GM12878 (cell line): Measurements from ENCODE around the gene ARHGAP26. TPM values are rescaled to one million over a fixed set of nuclear protein-coding genes. Genes with fewer than 3 reads are reported as not detected.

Experiments used
- ATAC-seq: fragments of 200-7000 bp; cut with Tn5 transposase; 3 replicates; pipeline ENCODE4 v1.9.1; 2020; ENCODE audit warnings: mild to moderate bottlenecking, moderate library complexity
- BruUV-seq: library from RNA; stranded (reverse); fragments of 400-500 nt; replicated peaks from 2 replicates; lab custom pipeline; 2021; lab: Mats Ljungman, UMichigan
- CTCF ChIA-PET: fragments of 300-600 bp; sonication (Branson Sonifier 250); formaldehyde crosslinking; extraction: SDS; loops from one replicate; lab custom pipeline; 2021; ENCODE audit warnings: inconsistent platforms; lab: Yijun Ruan, JAX
- POLR2A ChIA-PET: fragments of 350-600 bp; formaldehyde crosslinking; extraction: SDS; loops from one replicate; lab custom pipeline; 2021; ENCODE audit warnings: inconsistent platforms; lab: Charles Lee
- RAD21 ChIA-PET: fragments of 300-600 bp; sonication (Branson Sonifier 250); formaldehyde crosslinking; loops from one replicate; lab custom pipeline; 2023; ENCODE audit warnings: antibody characterized with exemption; ENCODE audit not compliant: unreplicated experiment; lab: Charles Lee
- SMC1A ChIA-PET: fragments of 300-600 bp; sonication (Branson Sonifier 250); formaldehyde crosslinking; loops from one replicate; lab custom pipeline; 2023; ENCODE audit not compliant: unreplicated experiment, uncharacterized antibody; lab: Charles Lee
- DNase-seq: peaks from one replicate; pipeline ENCODE4 v3.0.0-alpha.2; 2011; ENCODE audit warnings: low read depth, low spot score
- FAIRE-seq: peaks from 3 replicates; lab custom pipeline; 2011; peaks lifted over from hg19 to GRCh38; lab: Jason Lieb, UNC
- H2AFZ ChIP-seq: 2 replicates; pipeline ENCODE4 v1.6.0; 2011; ENCODE audit warnings: low read depth, low read length, control low read depth; ENCODE audit not compliant: control insufficient read depth
- H3K27ac ChIP-seq: 2 replicates; pipeline ENCODE4 v1.5.1; 2011; ENCODE audit warnings: control low read depth; ENCODE audit not compliant: control insufficient read depth, insufficient read depth
- H3K27me3 ChIP-seq, 2 experiments: replicated peaks in 1 of 2; 2 replicates each; pipeline versions ENCODE4 v1.6.0 to v1.6.1; 2011; ENCODE audit warnings: low read length in 1 of 2; ENCODE audit not compliant: control insufficient read depth in 2 of 2, insufficient read depth in 2 of 2
- H3K36me3 ChIP-seq, 2 experiments: 2 replicates each; pipeline ENCODE4 v1.5.1; 2011; ENCODE audit warnings: low read length in 1 of 2; ENCODE audit not compliant: control insufficient read depth in 2 of 2, insufficient read depth in 2 of 2
- H3K4me1 ChIP-seq: 2 replicates; pipeline ENCODE4 v1.6.1; 2011; ENCODE audit warnings: mild to moderate bottlenecking, low read length, moderate library complexity, mixed read lengths; ENCODE audit not compliant: control insufficient read depth, insufficient read depth
- H3K4me2 ChIP-seq: 2 replicates; pipeline ENCODE4 v1.6.0; 2011; ENCODE audit warnings: control low read depth; ENCODE audit not compliant: control insufficient read depth, insufficient read depth
- H3K4me3 ChIP-seq: fragments of 200-600 bp; sonication (generic); 2 replicates; pipeline ENCODE4 v1.5.1; 2016
- H3K79me2 ChIP-seq: 2 replicates; pipeline ENCODE4 v1.6.0; 2011; ENCODE audit warnings: low read length; ENCODE audit not compliant: control insufficient read depth, insufficient read depth
- H3K9ac ChIP-seq: 2 replicates; pipeline ENCODE4 v1.8.0; 2011; ENCODE audit warnings: low read length, control low read depth, mixed read lengths; ENCODE audit not compliant: control insufficient read depth, insufficient read depth
- H3K9me3 ChIP-seq: replicated peaks from 3 replicates; pipeline ENCODE4 v1.5.1; 2011; ENCODE audit warnings: mild to moderate bottlenecking, low read length; ENCODE audit not compliant: control insufficient read depth, insufficient read depth
- H4K20me1 ChIP-seq: 2 replicates; pipeline ENCODE4 v1.6.0; 2011; ENCODE audit not compliant: control insufficient read depth, insufficient read depth
- ATF7 ChIP-seq: fragments of 450-650 bp; IDR thresholded peaks from 2 replicates; pipeline ENCODE4 v1.6.1; 2016; ENCODE audit warnings: low read depth, mild to moderate bottlenecking
- FOXK2 ChIP-seq: fragments of 450-650 bp; IDR thresholded peaks from 2 replicates; pipeline ENCODE4 v1.6.1; 2017; ENCODE audit warnings: mild to moderate bottlenecking, moderate library complexity
- MYC ChIP-seq: IDR thresholded peaks from 2 replicates; pipeline ENCODE4 v1.6.1; 2011; ENCODE audit warnings: mild to moderate bottlenecking, low read length, moderate library complexity, inconsistent platforms; ENCODE audit not compliant: insufficient read depth, insufficient replicate concordance, insufficient read length, severe bottlenecking
- POLR2A ChIP-seq: IDR thresholded peaks from 2 replicates; pipeline ENCODE4 v1.6.1; 2011; ENCODE audit warnings: low read depth, mild to moderate bottlenecking, low read length
- SMARCA5 ChIP-seq: fragments of 450-650 bp; IDR thresholded peaks from 2 replicates; pipeline ENCODE4 v1.6.1; 2017; ENCODE audit warnings: mild to moderate bottlenecking
- SPI1 ChIP-seq: IDR thresholded peaks from 2 replicates; pipeline ENCODE4 v1.6.1; 2011; ENCODE audit warnings: low read depth, mild to moderate bottlenecking, low read length, moderate library complexity, borderline replicate concordance; ENCODE audit not compliant: insufficient read depth
- TARDBP ChIP-seq: IDR thresholded peaks from 2 replicates; pipeline ENCODE4 v1.6.1; 2016; ENCODE audit warnings: borderline replicate concordance
- TCF12 ChIP-seq: IDR thresholded peaks from 2 replicates; pipeline ENCODE4 v1.6.1; 2011; ENCODE audit warnings: low read depth, mild to moderate bottlenecking, low read length
- YY1 ChIP-seq: IDR thresholded peaks from 2 replicates; pipeline ENCODE4 v1.6.1; 2011; ENCODE audit warnings: low read depth, mild to moderate bottlenecking, low read length
- ZNF274 ChIP-seq: IDR thresholded peaks from one replicate; pipeline ENCODE4 v1.8.0; 2011; ENCODE audit not compliant: insufficient read length, insufficient read depth
- WGBS: methylation state at CpG from one replicate; pipeline ENCODE4 v1.1.6; 2016; ENCODE audit warnings: low lambda C conversion rate; ENCODE audit not compliant: insufficient replicate concordance, insufficient coverage; ENCODE audit errors: missing lambda C conversion rate; 5-methylcytosine and 5-hydroxymethylcytosine counted together
- in situ Hi-C: fragments of 300-500 bp; cut with MboI; formaldehyde crosslinking; loops from 9 replicates; pipeline ENCODE4 v1.14.3; 2018; ENCODE audit warnings: mixed read lengths
- intact Hi-C: fragments of 100-400 bp; cut with micrococcal nuclease; formaldehyde crosslinking; loops from one replicate; pipeline ENCODE4 v1.14.2; 2022; ENCODE audit not compliant: unreplicated experiment
- polyA plus RNA-seq, 11 experiments: library from polyadenylated mRNA; depleted of rRNA in 4 of 11; unstranded in 6 of 11; stranded (reverse) in 5 of 11; fragments of >200 nt; fragmentation: Nextera tagmentation in 4 of 11; fragmentation: Illumina TruSeq in 1 of 11; extraction: Ambion mirVana in 4 of 11; extraction: Trizol in 1 of 11; gene quantifications; 1 replicate in 1 of 11; 2 replicates in 10 of 11; pipeline versions ENCODE4 v1.2.1 to v1.2.3, GENCODE V29; 2011 to 2016; ENCODE audit warnings: inconsistent platforms in 2 of 11, missing spikeins in 2 of 11, low read depth in 1 of 11
- total RNA-seq, 4 experiments: library from RNA; depleted of rRNA in 3 of 4; stranded (reverse); fragments of >200 nt in 3 of 4; fragmentation: Illumina TruSeq in 1 of 4; extraction: Trizol in 1 of 4; gene quantifications; 2 replicates each; pipeline versions ENCODE4 v1.2.1 to v1.2.3, GENCODE V29; 2013 to 2021
- TF ChIP-seq, protein P1 (sequence below): fragments of 450-650 bp; IDR thresholded peaks from 2 replicates; pipeline ENCODE4 v1.6.1; 2016; ENCODE audit warnings: mild to moderate bottlenecking
- TF ChIP-seq, protein P2 (sequence below): fragments of 150-350 bp; IDR thresholded peaks from 2 replicates; pipeline ENCODE4 v1.6.1; 2014; ENCODE audit warnings: mild to moderate bottlenecking, low read depth, low read length

The ARHGAP26 gene
- total and polyA plus RNA-seq, 10 of the 15 experiments (the other 5 are each of a cell fraction or from before 2014, with no cell fraction given): 9.4 to 41.5 (median 19.3) TPM

DNA sequence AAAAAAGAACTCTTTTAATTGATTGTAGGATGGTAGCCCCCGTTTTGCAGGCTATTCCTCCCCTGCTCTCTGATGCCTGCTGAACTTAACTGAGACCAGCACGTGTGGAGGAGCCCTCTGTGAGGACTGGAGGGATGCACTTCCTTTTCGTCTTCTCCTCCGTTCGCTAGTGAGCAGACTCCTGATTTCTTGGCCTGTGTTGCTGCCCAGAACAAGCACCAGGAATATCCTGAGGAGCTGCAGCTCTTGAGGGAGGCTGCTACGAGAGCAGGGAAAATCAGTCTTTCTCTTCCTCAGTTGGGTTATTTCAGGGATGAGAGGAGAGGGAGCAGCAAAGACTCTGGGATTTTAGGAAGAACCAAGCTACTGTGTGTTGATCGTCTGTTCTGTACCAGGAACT lies 74.7 kb downstream of the ARHGAP26 start:
- SMC1A ChIA-PET: interaction anchor here (0.7 to 1.4 kb wide), 3 partner anchors 9 to 23 kb away, joined by 3 to 7 read pairs (median 3); no protein-coding TSS in a partner anchor
- Histone ChIP-seq H3K9me3 (no peaks in the 10 kb centered on the region), H2AFZ (peak overlapping the region; percentile 85), H3K4me3 (no peak overlapping the region), H4K20me1 (no peaks in the 10 kb centered on the region), H3K4me1 (peaks cover 18% of the 10 kb centered on the region), H3K27ac (peak overlapping the region; percentile 53; the same call in 1 of the 2 replicates), H3K9ac (peak overlapping the region; percentile 27; the same call in 1 of the 2 replicates), H3K79me2 (no peaks in the 10 kb centered on the region), H3K36me3 (no peaks in the 10 kb centered on the region), H3K4me2 (peak overlapping the region; percentile 60; the same call in 1 of the 2 replicates), H3K27me3 (no peaks in the 10 kb centered on the region)
- in situ Hi-C loops (no loop called here), intact Hi-C loops (no loop called here)
- DNase-seq (no peak), FAIRE-seq (no peak), ATAC-seq (no peak)
- CTCF ChIA-PET: interaction anchor here (1.0 to 1.8 kb wide), 4 partner anchors 9 to 97 kb away, joined by 3 to 8 read pairs (median 6); no protein-coding TSS in a partner anchor
- RAD21 ChIA-PET: interaction anchor here (1.3 to 1.5 kb wide), 2 partner anchors 22 to 44 kb away, joined by 3 to 4 read pairs; no protein-coding TSS in a partner anchor
- TF ChIP-seq TCF12: no peak
- TF ChIP-seq, protein P1, sequence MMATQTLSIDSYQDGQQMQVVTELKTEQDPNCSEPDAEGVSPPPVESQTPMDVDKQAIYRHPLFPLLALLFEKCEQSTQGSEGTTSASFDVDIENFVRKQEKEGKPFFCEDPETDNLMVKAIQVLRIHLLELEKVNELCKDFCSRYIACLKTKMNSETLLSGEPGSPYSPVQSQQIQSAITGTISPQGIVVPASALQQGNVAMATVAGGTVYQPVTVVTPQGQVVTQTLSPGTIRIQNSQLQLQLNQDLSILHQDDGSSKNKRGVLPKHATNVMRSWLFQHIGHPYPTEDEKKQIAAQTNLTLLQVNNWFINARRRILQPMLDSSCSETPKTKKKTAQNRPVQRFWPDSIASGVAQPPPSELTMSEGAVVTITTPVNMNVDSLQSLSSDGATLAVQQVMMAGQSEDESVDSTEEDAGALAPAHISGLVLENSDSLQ: no peak
- TF ChIP-seq MYC: no peak
- no peak for TF ChIP-seq POLR2A
- POLR2A ChIA-PET: no interaction called here
- WGBS: 58% methylated on average over 7 of the region's 7 CpGs
- BruUV-seq: no TSS peak

DNA sequence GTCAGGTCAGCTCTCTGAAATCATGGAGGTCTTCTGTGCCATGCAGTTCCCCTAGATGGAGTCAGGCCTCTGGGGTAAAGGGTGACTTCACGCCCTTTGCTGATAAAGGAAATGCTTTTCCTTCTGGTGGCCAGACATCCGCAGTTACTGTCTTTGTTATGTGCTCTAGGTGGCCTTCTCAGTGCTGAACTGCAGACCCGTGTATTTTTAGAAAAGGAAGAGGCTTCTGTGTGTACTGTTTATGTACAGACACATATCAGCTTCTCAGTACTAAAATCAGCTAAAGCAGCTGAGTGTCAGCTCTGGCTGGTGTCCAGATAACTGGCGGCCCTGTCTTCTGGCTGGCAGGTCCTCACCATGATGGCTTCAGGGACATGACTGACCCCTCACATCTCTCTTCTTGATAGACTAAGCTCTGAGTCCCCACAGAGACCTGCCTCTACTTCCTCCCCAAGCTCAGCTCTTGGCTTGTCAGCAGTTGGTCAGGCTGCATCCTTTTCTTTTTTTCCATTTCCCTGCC lies 75.3 kb downstream of the ARHGAP26 start:
- no peaks in the 10 kb centered on the region for H4K20me1 ChIP-seq
- RAD21 ChIA-PET: interaction anchor here (1.3 to 1.5 kb wide), 3 partner anchors 21 to 97 kb away, joined by 3 to 4 read pairs (median 4); no protein-coding TSS in a partner anchor
- peak; percentile 31 for DNase-seq
- peak overlapping the region; percentile 27; the same call in 1 of the 2 replicates for H3K9ac ChIP-seq
- peak overlapping the region; percentile 60 for H3K4me2 ChIP-seq
- CTCF ChIA-PET: interaction anchor here (1.2 to 1.8 kb wide), 4 partner anchors 22 to 129 kb away, joined by 3 to 8 read pairs (median 6); no protein-coding TSS in a partner anchor
- in situ Hi-C loops: no loop called here
- no peaks in the 10 kb centered on the region for H3K36me3 ChIP-seq
- FAIRE-seq: peak; percentile 18
- intact Hi-C loops: no loop called here
- peak overlapping the region; percentile 53; the same call in 1 of the 2 replicates for H3K27ac ChIP-seq
- H3K27me3 ChIP-seq: no peaks in the 10 kb centered on the region
- TF ChIP-seq ZNF274 (no peak), SMARCA5 (no peak), YY1 (no peak), FOXK2 (no peak), ATF7 (no peak), TARDBP (no peak), SPI1 (0 out of 2 replicates have a peak, but pooled peaks have one; percentile 10)
- TF ChIP-seq, protein P2, sequence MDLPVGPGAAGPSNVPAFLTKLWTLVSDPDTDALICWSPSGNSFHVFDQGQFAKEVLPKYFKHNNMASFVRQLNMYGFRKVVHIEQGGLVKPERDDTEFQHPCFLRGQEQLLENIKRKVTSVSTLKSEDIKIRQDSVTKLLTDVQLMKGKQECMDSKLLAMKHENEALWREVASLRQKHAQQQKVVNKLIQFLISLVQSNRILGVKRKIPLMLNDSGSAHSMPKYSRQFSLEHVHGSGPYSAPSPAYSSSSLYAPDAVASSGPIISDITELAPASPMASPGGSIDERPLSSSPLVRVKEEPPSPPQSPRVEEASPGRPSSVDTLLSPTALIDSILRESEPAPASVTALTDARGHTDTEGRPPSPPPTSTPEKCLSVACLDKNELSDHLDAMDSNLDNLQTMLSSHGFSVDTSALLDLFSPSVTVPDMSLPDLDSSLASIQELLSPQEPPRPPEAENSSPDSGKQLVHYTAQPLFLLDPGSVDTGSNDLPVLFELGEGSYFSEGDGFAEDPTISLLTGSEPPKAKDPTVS: no peak
- TF ChIP-seq, all 136 proteins: peak for 1
- Histone ChIP-seq H3K4me3 (no peak overlapping the region), H2AFZ (peak overlapping the region; percentile 85), H3K4me1 (peaks cover 18% of the 10 kb centered on the region), H3K79me2 (no peaks in the 10 kb centered on the region), H3K9me3 (no peaks in the 10 kb centered on the region)
- WGBS: 0% methylated on average over 4 of the region's 4 CpGs
- ChIA-PET SMC1A (interaction anchor here (0.7 to 1.4 kb wide), 2 partner anchors 12 to 22 kb away, joined by 3 to 7 read pairs; no protein-coding TSS in a partner anchor), POLR2A (no interaction called here)
- ATAC-seq: peak; percentile 62
- no TSS peak for BruUV-seq
